ENCODE results near the gene LDLRAD4.

LDLRAD4 gene

DNA sequence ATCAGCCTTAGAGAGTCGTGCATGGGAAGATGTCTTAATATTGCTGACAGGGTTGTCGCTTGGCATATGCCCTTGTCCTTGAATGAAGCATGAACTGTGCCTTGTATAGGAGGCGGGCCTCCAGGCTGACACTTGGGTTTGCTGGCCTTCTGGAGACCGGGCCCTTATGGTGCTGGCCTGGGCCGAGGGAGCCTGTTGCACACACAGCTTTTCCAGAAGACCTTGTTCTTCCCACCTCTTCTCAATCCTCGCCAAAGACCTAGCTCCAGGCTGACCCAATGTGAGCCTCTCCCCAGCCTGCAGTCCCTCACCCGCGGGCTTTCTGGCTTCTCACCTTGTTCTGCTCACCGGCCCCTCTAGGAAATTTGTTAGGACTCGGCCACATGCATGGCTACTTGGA is 308.7 kb downstream of the LDLRAD4 start:
- no peak for DNase-seq

DNA sequence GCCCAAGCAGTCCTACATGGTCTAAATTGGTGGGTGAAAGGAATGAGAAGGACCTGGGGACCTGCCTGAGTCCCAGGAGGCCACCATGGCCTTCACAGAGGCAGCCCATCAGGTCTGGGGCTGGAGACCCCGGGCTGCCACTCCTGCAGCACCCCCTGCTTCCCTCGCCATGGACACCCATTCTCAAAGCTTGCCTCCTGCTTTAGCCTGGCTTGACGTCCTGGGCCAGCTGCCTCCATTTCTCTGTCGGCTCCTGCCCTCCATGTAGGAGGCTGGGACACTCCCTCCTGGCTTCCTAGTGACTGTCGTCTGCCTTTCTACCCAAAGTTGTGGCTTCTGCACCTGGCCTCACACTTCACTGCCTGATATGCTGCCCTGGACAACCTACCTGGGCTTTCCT is 309.2 kb downstream of the LDLRAD4 start:
- no peak for DNase-seq

GRCh38 chr18:13528739-13529392 is 310.3 kb downstream of the LDLRAD4 start:
- DNase-seq = no peak

GRCh38 chr18:13530033-13530878 is 311.7 kb downstream of the LDLRAD4 start:
- DNase-seq = no peak

- peak; percentile 72 for DNase-seq
These were observed 312.4 kb downstream of the LDLRAD4 start for GRCh38 chr18:13530879-13531387.

GRCh38 chr18:13531681-13532325 is 313.2 kb downstream of the LDLRAD4 start:
- no peak for DNase-seq

GRCh38 chr18:13532406-13533075 is 314.0 kb downstream of the LDLRAD4 start:
- DNase-seq = no peak

- peak; percentile 73 for DNase-seq
These were observed 316.1 kb downstream of the LDLRAD4 start for GRCh38 chr18:13534631-13535030.

- DNase-seq = no peak
These were observed 318.0 kb downstream of the LDLRAD4 start for GRCh38 chr18:13536578-13536977.

- DNase-seq = no peak
These were observed 318.6 kb downstream of the LDLRAD4 start for GRCh38 chr18:13537022-13537780.

DNA sequence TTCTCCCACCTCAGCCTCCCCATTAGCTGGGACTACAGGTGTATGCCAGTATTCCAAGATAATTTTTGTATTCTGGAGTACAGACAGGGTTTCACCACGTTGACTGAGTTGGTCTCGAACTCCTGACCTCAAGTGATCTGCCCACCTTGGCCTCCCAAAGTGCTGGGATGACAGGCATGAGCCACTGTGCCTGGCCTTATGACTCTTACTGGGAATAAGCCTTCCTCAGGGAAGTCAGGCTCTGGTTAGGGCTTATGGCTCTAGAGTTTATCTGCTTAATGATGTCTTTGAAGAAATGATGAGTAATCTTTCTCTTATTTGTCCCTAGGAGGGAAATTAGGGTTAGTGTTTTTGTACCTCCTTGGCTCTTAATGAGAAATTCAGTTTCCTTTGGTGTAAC is 320.1 kb downstream of the LDLRAD4 start:
- no peak for DNase-seq

DNA sequence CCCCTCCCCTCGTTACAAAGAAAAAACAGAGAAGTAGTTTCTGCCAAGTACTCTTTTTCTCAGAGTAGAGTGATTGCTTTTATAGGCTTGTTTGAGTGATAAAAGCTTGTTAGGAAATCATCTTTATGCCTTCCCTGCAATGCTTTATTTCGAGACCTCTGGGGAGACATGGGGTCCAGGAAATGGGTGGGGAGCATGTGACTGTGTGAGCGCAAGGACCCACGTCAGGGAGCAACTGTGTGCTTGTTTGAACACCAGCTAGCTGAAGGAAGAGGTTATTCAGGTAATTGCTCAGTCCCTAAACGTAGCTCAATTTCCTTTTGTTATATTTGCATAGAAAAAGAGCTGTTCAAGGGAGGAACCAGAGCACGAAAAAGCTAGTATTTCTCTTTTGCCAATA is 320.5 kb downstream of the LDLRAD4 start:
- no peak for DNase-seq

DNA sequence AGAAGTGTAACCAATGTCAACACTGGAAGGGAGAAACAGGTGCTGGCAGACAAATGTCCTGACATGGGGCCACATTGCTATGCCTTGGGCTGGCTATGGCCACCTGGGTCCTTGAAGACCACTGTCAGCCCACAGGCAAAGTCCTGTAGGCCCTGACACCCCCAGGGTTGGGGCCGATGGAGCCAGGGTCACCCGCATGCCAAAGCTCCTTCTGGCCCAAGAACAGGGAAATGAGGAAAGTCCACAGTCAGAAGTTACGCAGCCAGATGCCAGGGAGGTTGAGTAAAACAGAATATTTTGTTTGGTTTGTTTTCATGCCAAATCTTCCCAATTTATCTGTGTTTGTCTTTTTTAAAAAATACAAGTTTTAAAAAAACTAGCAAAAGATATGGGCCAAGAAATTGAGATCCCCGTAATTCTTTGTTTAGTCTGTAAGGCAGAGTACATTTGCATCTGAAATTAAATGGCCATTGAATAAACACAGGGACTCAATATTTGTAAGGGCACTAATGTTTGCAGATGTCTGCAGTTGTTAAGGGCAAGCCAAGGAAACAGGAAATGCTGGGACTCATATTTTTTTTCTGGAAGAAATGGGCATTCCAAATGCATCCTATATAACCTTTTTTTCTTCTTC is 321.4 kb downstream of the LDLRAD4 start:
- DNase-seq = no peak

DNA sequence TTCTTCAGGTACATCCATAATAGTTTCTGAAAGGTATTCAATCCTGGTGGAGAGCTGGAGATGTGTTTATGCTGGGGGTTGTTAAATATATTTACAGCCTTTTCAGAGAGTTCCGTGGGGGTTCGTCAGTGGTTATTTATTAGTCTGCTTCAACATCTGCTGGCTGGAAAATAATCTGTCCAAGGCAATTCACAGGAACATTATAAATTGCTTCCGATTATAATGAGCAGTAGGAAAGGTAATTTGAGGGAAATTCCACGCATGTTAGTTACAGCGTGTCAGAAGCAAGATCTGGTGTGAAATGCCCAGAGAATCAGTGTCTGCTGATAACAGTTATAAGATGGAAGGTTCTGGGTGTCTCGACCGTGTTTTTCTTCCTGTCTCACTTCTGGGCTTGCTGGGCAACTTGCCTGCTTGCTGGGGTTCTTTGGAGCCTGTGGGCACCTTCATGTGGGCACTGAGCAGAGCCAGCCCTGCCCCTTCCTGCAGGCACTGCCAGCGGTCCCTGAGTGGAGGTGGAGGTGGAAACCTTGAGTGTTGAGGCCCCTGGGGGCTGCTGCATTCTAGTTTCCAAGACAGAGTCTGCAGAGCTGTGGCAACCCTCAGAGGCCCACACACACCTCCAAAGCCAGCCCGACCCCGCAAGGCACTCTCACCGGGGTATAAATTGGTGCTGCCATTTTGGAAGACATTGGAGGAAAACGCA is 322.1 kb downstream of the LDLRAD4 start:
- no peak for DNase-seq

DNA sequence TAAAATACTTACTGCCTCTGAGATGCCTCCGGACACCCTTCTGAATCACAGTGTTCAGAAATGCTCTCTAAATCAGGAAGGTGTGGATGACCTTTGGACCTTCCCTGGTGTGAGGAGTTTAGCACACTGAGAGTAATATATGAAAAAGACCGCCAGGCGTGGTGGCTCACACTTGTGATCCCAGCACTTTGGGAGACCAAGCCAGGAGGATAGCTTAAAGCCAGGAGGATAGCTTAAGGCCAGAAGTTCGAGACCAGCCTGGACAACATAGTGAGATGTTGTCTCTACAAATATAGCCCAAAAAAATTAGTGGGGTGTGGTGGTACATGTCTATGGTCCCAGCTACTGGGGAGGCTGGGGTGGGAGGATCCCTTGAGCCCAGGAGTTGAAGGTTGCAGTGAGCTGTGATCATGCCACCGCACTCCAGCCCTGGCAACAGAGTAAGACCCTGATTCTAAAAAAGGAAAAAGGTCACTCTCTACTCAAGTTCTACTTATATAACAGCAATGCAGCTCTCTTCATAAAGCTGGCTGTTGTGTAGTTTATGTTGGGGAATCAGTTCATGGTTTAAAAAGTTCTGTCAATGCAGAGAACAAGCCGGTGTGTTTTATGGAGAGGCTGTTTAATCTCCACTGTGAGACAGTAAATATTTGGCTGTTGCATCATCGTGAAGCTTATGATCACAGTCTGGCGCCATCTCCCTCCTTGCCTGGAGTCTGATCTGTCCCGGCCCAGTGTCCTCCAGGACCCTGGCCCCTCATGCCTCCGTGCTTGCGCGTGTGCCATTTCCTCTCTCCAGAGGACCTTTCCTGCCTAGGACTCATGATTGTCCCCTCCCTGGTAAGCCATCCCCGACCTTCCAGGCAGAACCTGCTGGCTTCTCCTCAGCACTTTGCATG is 323.3 kb downstream of the LDLRAD4 start:
- no peak for DNase-seq

GRCh38 chr18:13542520-13542847 is 323.9 kb downstream of the LDLRAD4 start:
- no peak for DNase-seq

DNA sequence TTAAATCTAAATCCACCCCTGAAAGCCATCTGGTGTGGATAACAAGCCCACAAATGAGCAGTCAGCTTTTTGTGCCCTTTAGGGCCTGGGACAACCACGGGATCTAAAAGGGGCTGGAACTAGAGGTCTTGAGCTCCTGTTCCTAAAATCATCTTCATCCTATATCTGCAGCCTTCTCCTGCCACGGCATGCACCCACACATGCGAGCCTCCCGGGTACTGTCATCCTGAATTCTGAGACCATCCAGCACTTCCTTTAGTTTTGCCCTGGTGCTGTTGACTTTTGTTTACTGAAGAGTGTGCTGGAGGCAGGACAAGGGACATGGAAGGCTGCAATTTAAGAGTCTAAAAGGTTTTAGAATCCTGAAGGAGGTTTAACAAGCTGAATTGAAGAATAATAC is 324.6 kb downstream of the LDLRAD4 start:
- DNase-seq = no peak

DNA sequence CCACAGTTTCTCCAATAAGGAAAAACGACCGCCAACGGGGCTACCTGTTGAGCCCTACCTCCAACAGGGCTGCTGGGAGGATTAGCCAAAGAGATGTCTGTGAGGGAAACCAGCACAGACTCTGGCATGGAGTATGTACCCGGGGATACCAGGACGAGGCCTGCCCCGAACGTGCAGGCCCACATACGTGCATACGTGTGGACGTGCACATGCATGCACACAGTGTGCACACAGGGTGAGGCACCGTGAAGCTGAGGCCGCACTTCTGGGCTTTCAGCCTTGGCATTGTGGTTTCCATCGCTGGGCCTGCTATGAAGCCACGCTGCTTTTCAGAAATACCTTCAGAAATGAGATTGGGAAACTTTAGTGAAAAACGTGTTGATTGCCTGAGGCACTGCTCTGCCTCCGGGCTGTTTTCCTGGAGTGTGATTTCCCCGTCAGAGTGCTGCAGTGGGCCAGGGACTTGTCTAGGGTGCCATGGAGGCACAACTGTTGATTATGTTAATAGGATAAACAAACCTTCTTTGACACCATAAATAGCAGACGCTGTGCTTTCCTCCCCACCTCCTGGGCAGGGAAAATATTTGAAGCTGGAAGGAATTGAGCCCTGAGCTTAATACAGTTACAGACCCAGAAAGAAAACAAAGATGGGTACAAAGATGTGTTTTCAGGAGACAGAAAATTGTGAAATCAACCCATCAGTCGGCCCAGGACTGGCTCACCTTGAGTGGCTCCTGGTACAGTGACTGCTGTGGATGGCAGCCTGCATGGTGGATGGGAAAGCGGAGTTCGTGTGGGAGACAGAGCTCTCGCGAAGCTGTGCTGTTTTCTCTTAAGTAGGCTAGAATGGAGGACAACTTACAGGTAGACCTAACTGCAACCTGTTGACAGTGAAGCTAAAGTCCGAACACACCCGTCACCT is 325.5 kb downstream of the LDLRAD4 start:
- no peak for DNase-seq

GRCh38 chr18:13544953-13545352 is 326.4 kb downstream of the LDLRAD4 start:
- DNase-seq = no peak

Data from hematopoietic multipotent progenitor cell treated with erythropoietin and hydrocortisone succinate and interleukin-3 and kit ligand, for 8 days (in vitro differentiated cells).